CD14-positive monocyte (primary cell): Measurements from ENCODE around the gene PIGZ. TPM values are rescaled to one million over a fixed set of nuclear protein-coding genes. Genes with fewer than 3 reads are reported as not detected.

Experiments used
- DNase-seq, 3 donors: peaks; one replicate each; pipeline ENCODE4 v3.0.0-alpha.2; 2011 to 2022
- H2AFZ ChIP-seq: 2 replicates; pipeline ENCODE4 v1.6.0; 2012; ENCODE audit warnings: mild to moderate bottlenecking, low read depth, low read length, inconsistent platforms; ENCODE audit not compliant: insufficient read depth, poor library complexity, severe bottlenecking
- H3K27ac ChIP-seq, 2 donors: 1 replicate in 1 of 2; 2 replicates in 1 of 2; pipeline ENCODE4 v1.5.1; 2012 to 2013; ENCODE audit warnings: low read length in 2 of 2, control low read depth in 1 of 2, inconsistent platforms in 1 of 2, low read depth in 1 of 2, mild to moderate bottlenecking in 1 of 2
- H3K27me3 ChIP-seq, 2 donors: one replicate each; pipeline versions ENCODE4 v1.6.0 to v1.6.1; 2011 to 2013; ENCODE audit warnings: low read length in 2 of 2; ENCODE audit not compliant: control insufficient read depth in 2 of 2, insufficient read depth in 2 of 2
- H3K36me3 ChIP-seq, 2 donors: replicated peaks in 1 of 2; 1 replicate in 1 of 2; 2 replicates in 1 of 2; pipeline versions ENCODE4 v1.5.1 to v1.6.1; 2012 to 2013; ENCODE audit warnings: low read length in 2 of 2, control low read depth in 1 of 2, inconsistent platforms in 1 of 2, mild to moderate bottlenecking in 1 of 2; ENCODE audit not compliant: insufficient read depth in 2 of 2, control insufficient read depth in 1 of 2
- H3K4me1 ChIP-seq, 2 donors: 1 replicate in 1 of 2; 2 replicates in 1 of 2; pipeline versions ENCODE4 v1.5.1 to v1.6.1; 2012 to 2013; ENCODE audit warnings: low read length in 2 of 2, control low read depth in 1 of 2, inconsistent platforms in 1 of 2, mild to moderate bottlenecking in 1 of 2, moderate library complexity in 1 of 2; ENCODE audit not compliant: insufficient read depth in 2 of 2, control insufficient read depth in 1 of 2
- H3K4me2 ChIP-seq: replicated peaks from 2 replicates; pipeline ENCODE3; 2012; ENCODE audit warnings: low read length, moderate library complexity, mild to moderate bottlenecking; ENCODE audit not compliant: poor library complexity, severe bottlenecking; ENCODE audit errors: extremely low read depth
- H3K4me3 ChIP-seq, 3 experiments: fragments of 200-600 bp in 1 of 3; sonication (generic) in 1 of 3; replicated peaks in 1 of 3; 1 replicate in 2 of 3; 2 replicates in 1 of 3; pipeline ENCODE4 v1.5.1; 2011 to 2013; ENCODE audit warnings: low read length in 3 of 3, mild to moderate bottlenecking in 3 of 3, control low read depth in 2 of 3, low read depth in 2 of 3, inconsistent platforms in 1 of 3, moderate library complexity in 1 of 3
- H3K79me2 ChIP-seq: 2 replicates; pipeline ENCODE4 v1.6.0; 2012; ENCODE audit warnings: mild to moderate bottlenecking, control low read depth, inconsistent platforms, low read length, moderate library complexity; ENCODE audit not compliant: insufficient read depth
- H3K9ac ChIP-seq: 2 replicates; pipeline ENCODE4 v1.6.0; 2017; ENCODE audit warnings: low read length, mild to moderate bottlenecking; ENCODE audit not compliant: insufficient read depth, poor library complexity, severe bottlenecking
- H3K9me3 ChIP-seq, 2 donors: replicated peaks in 1 of 2; 1 replicate in 1 of 2; 2 replicates in 1 of 2; pipeline versions ENCODE4 v1.5.1 to v1.6.1; 2012 to 2013; ENCODE audit warnings: low read length in 2 of 2, control low read depth in 1 of 2; ENCODE audit not compliant: control insufficient read depth in 1 of 2, insufficient read depth in 1 of 2
- H4K20me1 ChIP-seq: 2 replicates; pipeline ENCODE4 v1.6.0; 2012; ENCODE audit warnings: mild to moderate bottlenecking, low read length, control low read depth, moderate library complexity; ENCODE audit not compliant: insufficient read depth
- H3K27ac Mint-ChIP-seq, 7 donors: one replicate each; pipeline ENCODE4 v1.8.0; 2020; ENCODE audit warnings: mild to moderate bottlenecking in 7 of 7, mixed read lengths in 7 of 7, moderate library complexity in 6 of 7, inconsistent platforms in 2 of 7
- H3K27me3 Mint-ChIP-seq, 3 donors: one replicate each; pipeline ENCODE4 v1.8.0; 2021 to 2022; ENCODE audit warnings: low read depth in 3 of 3, mild to moderate bottlenecking in 3 of 3, mixed read lengths in 3 of 3, moderate library complexity in 3 of 3, inconsistent platforms in 1 of 3
- H3K36me3 Mint-ChIP-seq, 2 donors: one replicate each; pipeline ENCODE4 v1.8.0; 2020; ENCODE audit warnings: mixed read lengths in 2 of 2, inconsistent platforms in 1 of 2, mild to moderate bottlenecking in 1 of 2
- H3K4me1 Mint-ChIP-seq: one replicate; pipeline ENCODE4 v1.8.0; 2020; ENCODE audit warnings: mild to moderate bottlenecking, mixed read lengths
- H3K4me3 Mint-ChIP-seq, 2 donors: one replicate each; pipeline ENCODE4 v1.8.0; 2020; ENCODE audit warnings: mild to moderate bottlenecking in 2 of 2, mixed read lengths in 2 of 2, moderate library complexity in 1 of 2
- H3K9me3 Mint-ChIP-seq, 7 donors: one replicate each; pipeline ENCODE4 v1.8.0; 2020 to 2022; ENCODE audit warnings: mixed read lengths in 7 of 7, mild to moderate bottlenecking in 6 of 7, moderate library complexity in 6 of 7, inconsistent platforms in 2 of 7
- WGBS: methylation state at CpG from one replicate; pipeline ENCODE4 v1.1.5; 2013; ENCODE audit warnings: missing lambda C conversion rate; ENCODE audit not compliant: insufficient coverage; 5-methylcytosine and 5-hydroxymethylcytosine counted together
- intact Hi-C, 2 donors: fragments of 100-400 bp; cut with micrococcal nuclease; formaldehyde crosslinking; loops; one replicate each; pipeline versions ENCODE4 v1.15.0 to v1.15.1; 2023
- polyA plus RNA-seq, 3 donors: library from polyadenylated mRNA; depleted of rRNA in 1 of 3; unstranded in 2 of 3; stranded (reverse) in 1 of 3; fragments of 300-500 nt in 2 of 3; fragments of >200 nt in 1 of 3; fragmentation: Illumina TruSeq in 2 of 3; gene quantifications; 1 replicate in 2 of 3; 2 replicates in 1 of 3; pipeline ENCODE4 v1.2.3, GENCODE V29; 2012 to 2021
- TF ChIP-seq, protein P1 (sequence below): fragments of 200-600 bp; IDR thresholded peaks from one replicate; pipeline ENCODE4 v1.8.0; 2022; ENCODE audit warnings: antibody characterized with exemption, mild to moderate bottlenecking

PIGZ gene
- polyA plus RNA-seq, 3 donors = 1.6 to 3.8 (median 1.9) TPM

DNA sequence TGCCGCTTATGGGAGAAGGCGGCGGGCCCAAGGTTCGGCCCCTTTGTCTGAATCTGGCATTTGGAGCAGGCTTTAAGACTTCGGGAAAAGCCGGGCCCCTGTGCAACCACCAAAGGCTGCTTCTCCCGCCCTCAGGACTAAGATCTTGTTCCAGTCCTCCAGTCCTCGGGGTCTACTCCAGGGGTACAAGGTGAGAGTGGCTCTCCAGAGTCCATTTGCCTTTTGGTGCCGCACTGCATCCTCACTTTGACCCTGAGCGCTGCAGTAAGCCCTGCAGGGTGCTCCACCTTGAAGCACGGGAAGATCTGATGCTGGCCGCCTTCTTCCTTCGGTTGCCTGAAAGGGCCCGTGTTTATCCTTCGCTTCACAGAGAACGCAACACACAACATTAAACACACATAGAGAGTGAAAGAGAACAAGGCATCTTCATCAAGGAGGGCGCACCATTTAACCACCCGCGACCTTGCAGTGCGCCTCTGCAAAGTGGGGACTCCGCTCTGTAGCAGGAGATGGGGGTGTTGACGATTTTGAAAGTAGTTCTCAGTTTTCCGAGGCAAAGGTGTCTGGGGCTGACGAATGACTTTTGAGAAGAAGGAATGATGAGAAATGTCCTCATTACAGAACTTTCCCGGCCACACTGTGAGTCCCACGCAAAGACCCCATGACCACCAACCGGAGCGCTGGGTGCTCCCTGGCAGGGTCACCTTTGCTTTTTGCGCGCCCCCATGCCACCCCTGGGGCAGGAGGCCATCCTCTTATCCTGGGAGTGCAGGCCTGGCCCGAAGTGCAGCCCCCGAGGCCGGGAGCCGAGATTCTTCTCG is 1.0 kb downstream of the PIGZ start:
- H3K9me3 ChIP-seq = peaks cover 4 to 23% of the 10 kb centered on the region in 2 donors
- Mint-ChIP-seq H3K4me1 (peaks cover 16% of the 10 kb centered on the region), H3K4me3 (peak overlapping the region; percentile 82 to 89), H3K9me3 (peaks cover 0 to 18% (median 14%) of the 10 kb centered on the region in 7 donors), H3K27me3 (peaks cover 16 to 23% (median 17%) of the 10 kb centered on the region in 3 donors), H3K36me3 (peaks cover 9 to 18% of the 10 kb centered on the region in 2 donors), H3K27ac (no peak overlapping the region)
- no peaks in the 10 kb centered on the region for H3K27me3 ChIP-seq
- no peak overlapping the region for H3K27ac ChIP-seq
- WGBS = 76% methylated on average over 31 of the region's 35 CpGs
- DNase-seq = no peak
- TF ChIP-seq, protein P1, sequence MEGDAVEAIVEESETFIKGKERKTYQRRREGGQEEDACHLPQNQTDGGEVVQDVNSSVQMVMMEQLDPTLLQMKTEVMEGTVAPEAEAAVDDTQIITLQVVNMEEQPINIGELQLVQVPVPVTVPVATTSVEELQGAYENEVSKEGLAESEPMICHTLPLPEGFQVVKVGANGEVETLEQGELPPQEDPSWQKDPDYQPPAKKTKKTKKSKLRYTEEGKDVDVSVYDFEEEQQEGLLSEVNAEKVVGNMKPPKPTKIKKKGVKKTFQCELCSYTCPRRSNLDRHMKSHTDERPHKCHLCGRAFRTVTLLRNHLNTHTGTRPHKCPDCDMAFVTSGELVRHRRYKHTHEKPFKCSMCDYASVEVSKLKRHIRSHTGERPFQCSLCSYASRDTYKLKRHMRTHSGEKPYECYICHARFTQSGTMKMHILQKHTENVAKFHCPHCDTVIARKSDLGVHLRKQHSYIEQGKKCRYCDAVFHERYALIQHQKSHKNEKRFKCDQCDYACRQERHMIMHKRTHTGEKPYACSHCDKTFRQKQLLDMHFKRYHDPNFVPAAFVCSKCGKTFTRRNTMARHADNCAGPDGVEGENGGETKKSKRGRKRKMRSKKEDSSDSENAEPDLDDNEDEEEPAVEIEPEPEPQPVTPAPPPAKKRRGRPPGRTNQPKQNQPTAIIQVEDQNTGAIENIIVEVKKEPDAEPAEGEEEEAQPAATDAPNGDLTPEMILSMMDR = no peak
- H3K36me3 ChIP-seq = no peaks in the 10 kb centered on the region
- peaks cover 10% of the 10 kb centered on the region for H3K79me2 ChIP-seq
- peak overlapping the region; percentile 79 for H3K9ac ChIP-seq
- H3K4me2 ChIP-seq = peak overlapping the region; percentile 99
- peak overlapping the region; percentile 52 to 82 (median 53) for H3K4me3 ChIP-seq
- H3K4me1 ChIP-seq = peaks cover 12 to 13% of the 10 kb centered on the region in 2 donors
- H4K20me1 ChIP-seq = no peaks in the 10 kb centered on the region
- H2AFZ ChIP-seq = peak overlapping the region; percentile 95
- intact Hi-C loops = loop anchor here in 1 of 2 donors (2.0 kb wide), 1 partner anchor 129 kb away; no protein-coding TSS in a partner anchor

DNA sequence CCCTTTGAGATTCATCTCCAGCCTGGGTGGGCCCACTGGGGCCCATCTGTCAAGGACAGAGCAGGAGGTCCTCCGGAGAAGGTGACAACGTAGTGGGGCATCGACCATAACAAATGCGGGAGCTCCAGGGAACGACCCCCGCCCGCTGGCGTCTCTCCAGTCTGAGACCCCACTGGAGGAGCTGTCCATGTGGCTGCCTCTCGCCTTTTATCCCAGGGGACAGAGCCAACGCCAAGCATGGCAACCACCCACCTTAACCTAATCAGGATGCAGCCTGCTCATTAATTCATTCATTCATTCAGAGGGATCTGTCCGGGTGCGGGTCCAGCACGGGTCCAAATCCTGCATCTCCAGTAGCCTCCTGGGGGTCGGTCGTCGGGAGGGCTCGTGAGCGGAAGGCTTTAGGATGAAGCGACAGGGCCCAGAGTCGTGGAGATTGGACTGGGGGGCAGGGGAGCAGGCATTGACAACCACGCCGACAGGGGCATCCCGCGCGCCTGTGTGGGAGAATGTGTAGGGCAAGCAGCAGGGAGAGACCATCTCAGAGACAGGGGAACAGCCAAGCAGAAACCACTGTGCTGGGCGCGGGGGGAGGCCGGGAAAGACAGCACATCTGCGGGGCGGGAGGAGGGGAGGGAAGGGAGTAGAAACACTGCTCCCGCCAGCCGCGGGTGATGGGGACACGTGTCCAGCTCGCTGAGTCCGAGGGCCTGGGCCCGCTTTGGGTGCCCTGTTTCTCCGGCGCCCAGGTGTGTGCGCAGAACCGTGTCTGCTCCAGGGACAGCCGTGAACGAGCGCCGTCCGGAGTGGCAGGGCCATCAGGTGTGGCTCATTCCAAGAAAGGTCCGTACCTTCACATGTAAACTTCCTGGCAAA is 1.9 kb downstream of the PIGZ start:
- H3K36me3 Mint-ChIP-seq = peaks cover 9 to 18% of the 10 kb centered on the region in 2 donors
- 91% methylated on average over 45 of the region's 47 CpGs for WGBS
- no peak overlapping the region for H3K4me3 Mint-ChIP-seq
- H3K4me1 Mint-ChIP-seq = peaks cover 16% of the 10 kb centered on the region
- no peaks in the 10 kb centered on the region for H3K36me3 ChIP-seq
- DNase-seq = no peak
- H4K20me1 ChIP-seq = no peaks in the 10 kb centered on the region
- H3K4me2 ChIP-seq = no peak overlapping the region
- H3K27me3 Mint-ChIP-seq = peaks cover 16 to 22% (median 17%) of the 10 kb centered on the region in 3 donors
- H3K9me3 Mint-ChIP-seq = peaks cover 0 to 18% (median 14%) of the 10 kb centered on the region in 7 donors
- H3K79me2 ChIP-seq = peaks cover 10% of the 10 kb centered on the region
- TF ChIP-seq, protein P1 = no peak
- peaks cover 12 to 13% of the 10 kb centered on the region in 2 donors for H3K4me1 ChIP-seq
- no peak overlapping the region for H2AFZ ChIP-seq
- H3K27me3 ChIP-seq = no peaks in the 10 kb centered on the region
- no peak overlapping the region for H3K4me3 ChIP-seq
- H3K9ac ChIP-seq = no peak overlapping the region
- peaks cover 4 to 23% of the 10 kb centered on the region in 2 donors for H3K9me3 ChIP-seq
- intact Hi-C loops = no loop called here
- no peak overlapping the region for H3K27ac ChIP-seq
- H3K27ac Mint-ChIP-seq = peak overlapping the region in 2 of 7 donors; percentile 49 to 69
